ENCODE data around the gene NR2F6.
"Not testable (repeated sequence)": the region's sequence is repeated elsewhere in the genome, so short reads cannot be mapped to it uniquely, and the experiment has no call there.

NR2F6 gene

DNA sequence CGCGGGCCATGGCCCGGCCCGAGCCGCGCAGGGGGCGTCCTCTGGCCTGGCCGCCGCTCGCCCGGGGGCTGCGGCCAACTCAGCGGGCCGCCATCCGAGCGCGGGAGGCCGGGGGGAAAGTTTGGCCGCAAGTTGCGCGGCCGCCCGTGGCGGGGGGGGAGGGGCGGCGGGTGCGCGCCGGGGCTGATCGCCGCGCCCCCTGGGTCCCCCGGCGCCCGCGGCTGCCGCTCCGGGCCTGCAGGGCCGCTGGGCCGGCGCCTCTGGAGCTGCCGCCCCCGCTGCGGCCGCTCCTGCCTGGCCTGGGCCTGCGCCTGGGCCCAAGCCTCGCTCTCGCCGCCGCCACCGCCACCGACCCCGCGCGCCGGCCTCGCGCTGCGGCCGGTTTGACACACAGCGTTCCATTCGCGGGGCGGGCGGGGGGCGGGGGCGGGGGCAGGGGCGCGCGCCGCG, at the start of gene NR2F6:
Gene NR2F6 (minus strand): TSS at position 385 of the 450 bp plus-strand sequence. CDS start 699 bp downstream, outside the sequence.
- no peak for DNase-seq

GRCh38 chr19:17294051-17294891, 48.6 kb upstream of the NR2F6 start:
- DNase-seq = peak; percentile 69

GRCh38 chr19:17293605-17294004, 47.9 kb upstream of the NR2F6 start:
- DNase-seq = no peak

DNA sequence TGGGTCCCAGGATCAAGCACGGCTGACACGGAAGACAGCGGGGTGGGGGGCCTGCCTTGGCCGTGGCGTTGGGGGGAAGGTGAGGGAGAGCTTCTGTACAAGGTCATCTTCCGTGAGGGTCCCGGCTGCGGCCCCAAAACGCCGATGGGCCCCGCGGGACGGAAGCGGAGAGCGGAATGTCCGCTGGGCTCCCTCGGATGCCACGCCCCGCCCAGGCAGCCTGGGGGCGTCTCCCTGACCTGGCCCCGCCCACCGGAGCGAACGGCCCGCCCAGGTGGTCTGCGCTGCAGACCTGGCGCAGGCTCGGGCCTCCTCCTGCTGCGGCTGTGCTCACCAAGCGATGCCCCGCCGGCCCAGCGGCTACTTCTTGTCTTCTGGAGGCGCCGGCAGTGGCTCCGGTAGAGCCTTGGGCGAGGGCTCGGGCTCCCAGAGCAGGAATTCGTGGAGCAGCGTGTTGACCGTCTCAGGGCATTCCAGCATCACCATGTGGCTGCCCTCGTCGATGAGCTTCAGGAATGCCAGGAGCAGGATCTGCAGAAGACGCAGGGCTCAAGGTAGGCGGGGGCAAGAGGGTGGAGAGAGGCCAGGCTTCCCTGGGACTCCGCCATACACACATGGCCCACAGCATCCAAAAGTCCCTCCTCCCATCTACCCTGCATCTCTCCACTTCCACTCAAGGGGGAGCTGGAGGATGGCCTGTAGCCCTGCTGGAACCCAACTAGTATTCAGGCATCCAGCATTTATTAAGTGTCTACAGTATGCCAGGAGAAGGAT, 46.8 kb upstream of the NR2F6 start:
- peak; percentile 87 for DNase-seq

DNA sequence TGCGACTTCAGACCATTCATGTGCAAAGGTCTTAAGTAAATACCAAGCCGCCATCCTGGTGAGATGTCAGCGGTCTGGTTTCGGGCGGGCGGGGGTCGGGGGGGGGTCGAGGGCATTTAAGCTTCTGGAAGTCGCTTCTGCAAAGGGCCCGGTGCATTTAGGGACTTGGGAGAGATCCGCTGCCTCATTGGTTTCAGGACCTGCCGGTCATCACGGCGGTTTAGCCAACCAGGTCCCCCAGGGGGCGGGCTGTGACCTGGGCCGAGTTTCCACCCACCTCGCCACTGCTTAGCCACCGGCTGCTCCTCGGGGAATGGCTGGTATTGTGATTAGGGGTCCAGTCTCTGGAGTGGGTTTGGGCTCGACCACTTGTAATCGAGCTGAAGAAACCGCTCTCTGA, 43.8 kb upstream of the NR2F6 start:
- peak; percentile 64 for DNase-seq

DNA sequence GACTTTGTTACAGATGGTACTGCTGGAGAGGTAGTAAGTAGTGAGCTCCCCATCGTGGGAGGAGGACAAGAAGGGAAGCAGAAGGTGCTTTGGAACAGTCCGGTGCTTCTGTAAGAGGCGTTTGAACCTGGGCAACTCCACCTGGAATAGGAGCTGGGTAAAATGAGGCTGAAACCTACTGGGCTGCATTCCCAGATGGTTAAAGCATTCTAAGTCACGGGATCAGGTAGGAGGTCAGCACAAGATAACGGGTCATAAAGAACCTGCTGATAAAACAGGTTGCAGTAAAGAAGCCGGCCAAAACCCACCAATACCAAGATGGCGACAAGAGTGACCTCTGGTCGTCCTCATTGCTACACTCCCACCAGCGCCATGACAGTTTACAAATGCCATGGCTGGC, 41.0 kb upstream of the NR2F6 start:
- no peak for DNase-seq

DNA sequence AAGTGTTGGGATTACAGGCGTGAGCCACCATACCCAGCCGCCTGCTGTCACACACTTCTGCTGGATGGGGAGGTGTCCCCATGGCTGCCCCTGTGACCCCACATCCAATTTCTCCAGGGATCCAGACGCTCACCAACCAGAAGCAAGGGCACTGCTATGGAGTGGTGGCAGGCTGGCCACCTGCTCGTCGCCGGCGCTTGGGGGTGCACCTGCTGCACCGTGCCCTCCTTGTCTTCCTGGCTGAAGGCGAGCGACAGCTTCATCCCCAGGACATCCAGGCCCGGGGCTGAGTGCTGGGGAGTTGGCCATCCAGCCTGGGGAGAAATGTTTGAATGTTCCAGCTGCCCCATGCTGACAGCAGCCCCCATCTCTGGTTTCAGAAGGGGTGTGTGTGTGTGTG, 40.5 kb upstream of the NR2F6 start:
- DNase-seq = no peak

GRCh38 chr19:17285415-17286135, 39.9 kb upstream of the NR2F6 start:
- no peak for DNase-seq

DNA sequence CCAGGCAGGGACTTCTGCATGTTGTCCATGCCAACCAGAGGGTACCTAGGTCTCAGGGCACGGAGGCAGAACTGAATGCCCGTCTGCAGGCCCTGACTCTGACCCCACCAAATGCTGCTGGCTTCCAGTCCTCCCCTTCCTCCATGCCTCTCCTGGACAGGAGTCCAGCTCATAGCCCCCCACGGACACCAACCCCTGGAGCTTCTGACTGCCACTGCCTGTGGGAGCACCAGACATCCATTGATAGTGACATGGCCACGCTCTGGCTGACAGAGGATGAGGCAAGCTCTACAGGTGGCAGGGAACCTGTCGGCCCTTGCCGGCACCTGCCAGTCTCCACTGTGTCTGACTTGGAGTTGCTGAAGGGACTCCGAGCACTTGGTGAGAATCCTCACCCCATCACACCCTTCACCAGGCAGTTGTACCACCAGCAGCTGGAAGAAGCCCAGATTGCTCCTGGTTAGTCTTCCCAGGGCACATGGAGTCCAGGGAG, 37.8 kb upstream of the NR2F6 start:
- DNase-seq = no peak

DNA sequence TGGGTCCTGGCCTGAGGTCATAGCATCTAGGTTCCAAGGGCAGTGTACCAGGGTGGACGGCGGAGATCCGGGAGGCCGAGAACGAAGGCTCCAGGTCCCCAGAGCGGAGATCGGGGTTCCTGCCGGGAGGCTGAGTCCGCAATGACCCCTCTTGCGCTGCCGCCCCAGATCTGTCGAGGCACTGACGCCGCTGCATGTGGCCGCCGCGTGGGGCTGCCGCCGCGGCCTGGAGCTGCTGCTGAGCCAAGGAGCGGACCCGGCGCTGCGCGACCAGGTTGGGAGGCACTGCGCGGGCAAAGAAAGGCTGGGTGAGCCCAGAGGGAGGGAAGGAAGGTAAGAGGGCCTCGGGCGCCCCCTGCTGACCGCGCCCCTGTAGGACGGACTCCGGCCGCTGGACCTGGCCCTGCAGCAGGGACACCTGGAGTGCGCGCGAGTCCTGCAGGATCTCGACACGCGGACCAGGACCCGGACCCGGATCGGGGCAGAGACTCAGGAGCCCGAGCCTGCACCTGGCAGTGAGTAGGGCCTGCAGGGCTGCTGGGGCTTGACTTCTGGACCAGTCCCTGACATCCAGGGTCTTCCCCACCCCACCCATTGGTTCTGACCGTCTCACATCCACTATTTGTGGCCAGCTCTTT, 36.9 kb upstream of the NR2F6 start:
- peak; percentile 84 for DNase-seq

DNA sequence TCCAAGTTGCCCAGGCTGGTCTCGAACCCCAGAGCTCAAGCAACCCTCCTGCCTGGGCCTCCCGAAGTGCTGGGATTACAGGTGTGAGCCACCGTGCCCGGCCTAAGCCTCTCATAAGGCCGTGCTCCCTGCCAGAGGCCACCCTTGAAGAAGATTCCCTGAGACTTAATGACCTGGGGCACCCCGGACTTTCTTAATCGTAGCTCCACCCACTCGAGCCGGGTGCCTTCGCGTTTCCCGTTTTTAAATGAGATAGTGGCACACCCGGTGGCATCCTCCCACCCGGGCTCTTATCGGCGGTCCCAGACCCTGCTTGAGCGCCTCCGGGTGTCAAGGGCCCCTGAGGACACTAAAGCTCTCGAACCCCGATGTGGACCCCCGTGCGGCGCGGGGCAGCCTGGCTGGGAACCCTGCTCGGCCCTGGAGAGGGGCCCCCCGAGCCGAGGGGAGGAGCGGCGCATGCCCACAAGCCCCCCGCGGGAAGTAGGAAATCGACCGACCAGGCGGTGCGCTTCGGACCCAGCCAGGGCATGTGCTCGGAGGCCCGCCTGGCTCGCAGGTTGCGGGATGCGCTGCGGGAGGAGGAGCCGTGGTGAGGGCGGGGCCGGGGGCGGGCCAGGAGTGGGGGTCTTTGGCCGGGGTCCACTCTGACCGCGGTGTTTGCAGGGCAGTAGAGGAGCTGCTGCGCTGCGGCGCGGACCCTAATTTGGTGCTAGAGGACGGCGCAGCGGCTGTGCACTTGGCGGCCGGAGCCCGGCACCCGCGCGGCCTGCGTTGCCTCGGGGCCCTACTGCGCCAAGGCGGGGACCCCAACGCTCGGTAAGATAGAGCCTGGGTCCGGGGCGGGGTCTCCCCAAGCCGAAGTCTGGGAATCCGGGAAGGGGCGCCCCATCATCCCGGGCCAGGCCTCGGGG, 35.9 kb upstream of the NR2F6 start, which contains the start of gene ANKLE1:
Gene ANKLE1 (plus strand): TSS at position 511 of the 914 bp plus-strand sequence. CDS start 20 bp downstream, at position 531.
- peak; percentile 41 for DNase-seq

GRCh38 chr19:17279436-17279835, 33.7 kb upstream of the NR2F6 start:
- no peak for DNase-seq

GRCh38 chr19:17275441-17276175, 29.9 kb upstream of the NR2F6 start:
- DNase-seq = no peak

GRCh38 chr19:17274892-17275291, 29.2 kb upstream of the NR2F6 start:
- not testable (repeated sequence) for DNase-seq

DNA sequence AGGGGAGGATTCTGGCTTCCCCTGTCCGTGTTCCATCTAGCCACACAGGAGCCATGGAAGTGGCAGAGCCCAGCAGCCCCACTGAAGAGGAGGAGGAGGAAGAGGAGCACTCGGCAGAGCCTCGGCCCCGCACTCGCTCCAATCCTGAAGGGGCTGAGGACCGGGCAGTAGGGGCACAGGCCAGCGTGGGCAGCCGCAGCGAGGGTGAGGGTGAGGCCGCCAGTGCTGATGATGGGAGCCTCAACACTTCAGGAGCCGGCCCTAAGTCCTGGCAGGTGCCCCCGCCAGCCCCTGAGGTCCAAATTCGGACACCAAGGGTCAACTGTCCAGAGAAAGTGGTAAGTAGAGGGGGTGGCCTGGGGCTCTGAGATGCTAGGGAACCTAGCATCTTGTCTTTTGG, 23.0 kb upstream of the NR2F6 start:
- no peak for DNase-seq

DNA sequence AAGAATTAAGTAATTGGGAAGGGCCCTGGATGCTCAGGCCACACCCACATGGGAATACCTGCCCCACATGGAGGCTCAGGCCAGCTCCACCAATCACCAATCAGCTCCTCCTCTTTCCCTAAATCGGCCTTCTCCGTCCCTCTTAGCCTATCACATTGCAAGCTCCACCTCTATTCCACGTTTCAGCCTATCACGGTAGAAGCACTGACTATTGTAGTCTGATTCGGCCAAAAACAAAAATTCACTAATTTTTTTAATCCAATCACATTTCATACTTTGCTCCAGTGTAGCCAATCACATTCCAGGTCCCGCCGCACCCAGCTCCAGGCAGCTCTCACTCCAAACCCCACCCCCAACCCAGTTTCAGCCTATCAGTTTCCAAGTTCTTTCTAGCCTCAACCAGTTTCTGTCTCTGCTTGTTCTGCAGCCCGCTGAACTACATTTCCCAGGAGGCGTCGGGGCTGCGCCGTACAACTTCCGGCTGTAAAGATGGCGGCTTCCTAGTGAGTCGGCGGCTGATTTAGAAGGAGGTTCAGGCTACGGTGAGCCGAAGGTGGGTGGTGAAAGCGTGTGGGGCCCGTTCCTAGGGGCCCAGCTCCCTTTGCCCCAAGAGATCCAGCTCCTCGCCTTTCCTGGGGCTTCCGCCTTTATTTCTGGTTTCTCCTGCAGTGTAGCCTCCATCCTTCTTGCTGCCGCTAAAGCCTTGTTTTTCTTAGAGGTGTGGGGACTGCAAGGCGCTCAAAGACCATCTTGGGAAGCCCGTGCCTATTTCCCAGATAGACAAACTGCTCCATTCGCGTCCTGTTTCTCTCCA, 21.5 kb upstream of the NR2F6 start, which contains the start of gene BABAM1:
Gene BABAM1 (plus strand): TSS at position 469 of the 814 bp plus-strand sequence. CDS start 1,364 bp downstream, outside the sequence.
- DNase-seq = peak; percentile 99

DNA sequence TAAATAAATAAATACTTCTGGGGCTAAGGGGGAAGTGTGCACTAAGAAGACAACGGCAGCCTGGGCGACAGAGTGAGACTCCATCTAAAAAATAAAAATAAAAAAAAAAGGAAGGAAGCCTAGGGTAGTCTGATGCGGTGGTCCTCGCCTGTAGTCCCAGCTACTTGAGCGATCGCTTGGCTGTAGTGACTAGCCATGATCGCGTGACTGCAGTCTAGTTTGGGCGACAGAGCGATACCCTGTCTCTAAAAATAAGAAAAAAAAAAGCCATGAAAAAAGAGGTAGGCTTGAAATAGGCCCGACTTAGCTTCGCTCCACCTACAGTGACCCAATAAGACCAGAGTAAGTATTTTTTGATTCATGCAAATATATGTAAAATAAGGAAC, 20.9 kb upstream of the NR2F6 start:
- DNase-seq = no peak

GRCh38 chr19:17266026-17266425, 20.3 kb upstream of the NR2F6 start:
- no peak for DNase-seq

GRCh38 chr19:17264641-17264979, 18.9 kb upstream of the NR2F6 start, which contains the start of gene USHBP1:
Gene USHBP1, minus strand, starts transcription at chr19:17264745. Its CDS starts 446 bp downstream, at chr19:17264299.
- no peak for DNase-seq
